ENCODE measurements around the gene CRIP1. TPM values are rescaled to one million over a fixed set of nuclear protein-coding genes. Genes with fewer than 3 reads are reported as not detected.

CRIP1 gene
- polyA plus RNA-seq, 3 donors: 688 to 2,084 (median 1,032) TPM

Other genes starting within 250 kb of the CRIP1 start
- 10 to 100 TPM in 1 of 3 donors, 1 to 10 TPM in 2; 1.3 to 24.4 (median 6.3) TPM for gene BTBD6, start 238.4 kb upstream of the CRIP1 start, polyA plus RNA-seq
- gene BRF1, start 185.9 kb upstream of the CRIP1 start, polyA plus RNA-seq: 10 to 100 TPM in 1 of 3 donors, 1 to 10 TPM in 2; 2.3 to 20.5 (median 2.5) TPM
- 10 to 100 TPM in 1 of 3 donors, 1 to 10 TPM in 2; 3.1 to 87.0 (median 3.7) TPM for gene PACS2, start 172.1 kb upstream of the CRIP1 start, polyA plus RNA-seq
- 1 to 10 TPM in 1 of 3 donors, under 1 TPM in 2; 0.52 to 2.2 (median 0.57) TPM for gene TEX22, start 88.3 kb upstream of the CRIP1 start, polyA plus RNA-seq
- gene MTA1, start 67.1 kb upstream of the CRIP1 start, polyA plus RNA-seq: 100 to 1,000 TPM in 1 of 3 donors, 1 to 10 TPM in 1, under 1 TPM in 1; 0.91 to 102 (median 2.0) TPM
- 1 to 10 TPM; 2.1 to 4.0 (median 3.3) TPM for gene CRIP2, start 12.1 kb upstream of the CRIP1 start, polyA plus RNA-seq
- gene TEDC1, start 4.4 kb downstream of the CRIP1 start, polyA plus RNA-seq: 10 to 100 TPM in 1 of 3 donors, 1 to 10 TPM in 2; 7.8 to 23.4 (median 9.0) TPM
- gene TMEM121, start 39.7 kb downstream of the CRIP1 start, polyA plus RNA-seq: under 1 TPM in 2 of 3 donors, not detected in 1; 0.08 to 0.11 TPM

Data from CD14-positive monocyte (primary cell).